Measurements from ENCODE around the gene PGPEP1.
"Not testable (repeated sequence)": the region's sequence is repeated elsewhere in the genome, so short reads cannot be mapped to it uniquely, and the experiment has no call there.

The PGPEP1 gene

DNA sequence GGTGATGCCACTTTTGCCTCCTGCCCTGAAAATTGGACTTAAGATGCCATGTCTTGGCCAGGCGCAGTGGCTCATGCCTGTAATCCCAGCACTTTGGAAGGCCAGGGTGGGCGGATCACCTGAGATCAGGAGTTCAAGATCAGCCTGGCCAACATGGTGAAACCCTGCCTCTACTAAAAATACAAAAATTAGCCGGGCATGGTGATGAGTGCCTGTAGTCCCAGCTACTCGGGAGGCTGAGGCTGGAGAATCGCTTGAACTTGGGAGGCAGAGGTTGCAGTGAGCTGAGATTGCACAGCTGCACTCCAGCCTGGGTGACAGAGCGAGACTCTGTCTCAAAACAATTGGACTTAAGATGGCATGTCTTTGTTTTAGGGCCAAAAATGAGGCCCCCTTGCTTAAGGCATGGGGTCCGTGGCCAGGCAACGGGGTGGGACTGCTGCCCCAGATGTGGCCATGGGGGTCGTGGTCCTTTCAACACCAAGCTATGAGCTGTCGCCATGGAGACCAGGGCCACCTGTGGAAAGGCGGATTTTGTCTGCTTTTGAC, 24.0 kb downstream of the PGPEP1 start:
- not testable (repeated sequence) for DNase-seq (ENCODE audit: low read depth in 2 of 2)

- no peak for DNase-seq (ENCODE audit: low read depth in 2 of 2)
Measured at GRCh38 chr19:18364826-18365528, 24.6 kb downstream of the PGPEP1 start.

DNA sequence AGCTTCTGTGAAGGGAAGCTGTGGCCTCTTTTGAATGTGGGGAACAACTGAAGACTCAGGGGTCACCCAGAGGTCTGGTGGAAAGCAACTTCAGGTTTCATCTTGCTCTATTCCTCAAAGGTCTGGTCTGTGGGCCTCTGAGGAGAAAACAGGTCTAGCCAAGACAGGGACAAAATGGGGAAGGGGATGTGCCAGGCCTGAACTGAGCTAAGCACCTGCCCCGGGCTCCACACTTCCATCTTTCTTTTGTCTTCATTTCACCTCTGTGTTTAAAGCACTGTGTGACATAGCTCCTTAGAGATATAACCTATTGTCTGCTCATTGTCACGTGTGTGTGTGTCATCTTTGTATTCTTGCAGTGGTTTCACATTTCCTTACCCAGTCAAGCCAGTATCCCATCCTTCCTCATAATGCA, 25.6 kb downstream of the PGPEP1 start:
- no peak for DNase-seq (ENCODE audit: low read depth in 2 of 2)

- DNase-seq (ENCODE audit: low read depth in 2 of 2): no peak
Measured at GRCh38 chr19:18368504-18369222, 28.3 kb downstream of the PGPEP1 start.

- no peak for DNase-seq (ENCODE audit: low read depth in 2 of 2)
Measured at GRCh38 chr19:18373407-18373891, 33.1 kb downstream of the PGPEP1 start.

- DNase-seq (ENCODE audit: low read depth in 2 of 2): peak; percentile 46 to 70
Measured at GRCh38 chr19:18373892-18374629, 33.7 kb downstream of the PGPEP1 start.

DNA sequence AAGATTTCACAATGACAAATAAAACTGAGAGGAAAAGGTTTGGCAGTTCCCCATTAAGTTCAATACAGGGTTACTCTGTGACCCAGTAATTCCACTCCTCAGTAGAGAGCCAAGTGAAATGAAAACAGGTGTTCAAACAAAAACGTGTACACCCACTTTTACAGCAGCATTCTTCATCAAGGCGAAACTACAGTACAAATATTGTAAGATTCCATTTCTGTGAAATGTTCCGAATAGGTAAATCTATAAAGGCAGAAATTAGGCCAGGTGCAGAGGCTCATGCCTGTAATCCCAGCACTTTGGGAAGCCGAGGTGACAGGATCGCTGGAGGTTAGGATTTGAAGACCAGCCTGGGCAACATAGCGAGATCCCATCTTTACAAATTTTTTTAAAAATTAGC, 36.6 kb downstream of the PGPEP1 start:
- no peak for DNase-seq (ENCODE audit: low read depth in 2 of 2)

- DNase-seq (ENCODE audit: low read depth in 2 of 2): no peak
Measured at GRCh38 chr19:18379803-18380747, 39.7 kb downstream of the PGPEP1 start.

DNA sequence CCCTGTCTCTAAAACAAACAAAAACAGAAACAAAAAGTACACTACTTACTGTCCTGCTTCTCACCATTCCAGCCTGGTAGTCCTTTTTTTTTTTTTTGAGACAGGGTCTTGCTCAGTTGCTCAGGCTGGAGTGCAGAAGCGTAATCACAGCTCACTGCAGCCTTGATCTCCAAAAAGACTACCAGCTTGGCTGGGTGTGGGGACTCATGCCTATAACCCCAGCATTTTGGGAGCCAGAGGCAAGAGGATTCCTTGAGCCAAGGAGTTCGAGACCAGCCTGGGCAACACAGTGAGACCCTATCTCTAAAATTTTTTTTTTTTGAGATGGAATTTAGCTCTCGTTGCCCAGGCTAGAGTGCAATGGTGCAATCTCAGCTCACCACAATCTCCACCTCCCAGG, 40.4 kb downstream of the PGPEP1 start:
- no peak for DNase-seq (ENCODE audit: low read depth in 2 of 2)

GRCh38 chr19:18383622-18384021, 43.2 kb downstream of the PGPEP1 start:
- not testable (repeated sequence) for DNase-seq (ENCODE audit: low read depth in 2 of 2)

DNA sequence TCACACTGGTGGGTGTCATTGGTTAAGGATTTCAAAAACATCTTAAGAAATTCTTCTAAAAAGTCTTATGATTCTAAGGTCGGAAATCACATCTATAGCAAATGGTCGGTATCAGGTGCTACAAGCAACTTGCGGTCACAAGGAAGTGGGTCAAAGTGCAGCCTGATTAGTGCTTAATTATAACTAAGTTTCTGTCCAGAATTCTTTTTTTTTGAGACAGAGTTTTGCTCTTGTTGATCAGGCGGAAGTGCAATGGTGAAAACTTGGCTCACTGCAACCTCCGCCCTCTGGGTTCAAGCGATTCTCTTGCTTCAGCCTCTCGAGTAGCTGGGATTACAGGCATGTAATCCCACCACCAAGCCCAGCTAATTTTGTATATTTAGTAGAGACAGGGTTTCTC, 44.4 kb downstream of the PGPEP1 start:
- no peak for DNase-seq (ENCODE audit: low read depth in 2 of 2)

GRCh38 chr19:18385359-18385674, 44.9 kb downstream of the PGPEP1 start:
- DNase-seq (ENCODE audit: low read depth in 2 of 2): no peak

DNA sequence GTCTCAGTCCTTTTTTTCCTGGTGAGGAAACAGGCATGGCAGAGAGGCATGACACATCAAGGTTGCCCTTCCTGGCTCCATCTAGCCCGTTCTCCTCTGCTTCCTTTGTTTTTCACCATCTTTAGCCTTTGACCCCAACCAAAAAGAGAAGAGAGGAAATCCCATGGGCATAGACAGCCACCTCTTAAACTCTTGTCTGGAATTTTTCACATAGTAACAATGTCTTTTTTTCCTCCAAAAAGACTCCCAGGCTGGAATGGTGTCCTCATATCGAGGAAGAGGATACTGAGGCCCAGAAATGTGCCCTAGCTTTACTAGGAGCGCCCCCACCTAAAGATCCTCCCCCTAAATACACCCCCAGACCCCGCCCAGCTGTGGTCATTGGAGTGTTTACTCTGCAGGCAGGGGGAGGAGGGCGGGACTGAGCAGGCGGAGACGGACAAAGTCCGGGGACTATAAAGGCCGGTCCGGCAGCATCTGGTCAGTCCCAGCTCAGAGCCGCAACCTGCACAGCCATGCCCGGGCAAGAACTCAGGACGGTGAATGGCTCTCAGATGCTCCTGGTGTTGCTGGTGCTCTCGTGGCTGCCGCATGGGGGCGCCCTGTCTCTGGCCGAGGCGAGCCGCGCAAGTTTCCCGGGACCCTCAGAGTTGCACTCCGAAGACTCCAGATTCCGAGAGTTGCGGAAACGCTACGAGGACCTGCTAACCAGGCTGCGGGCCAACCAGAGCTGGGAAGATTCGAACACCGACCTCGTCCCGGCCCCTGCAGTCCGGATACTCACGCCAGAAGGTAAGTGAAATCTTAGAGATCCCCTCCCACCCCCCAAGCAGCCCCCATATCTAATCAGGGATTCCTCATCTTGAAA, 45.5 kb downstream of the PGPEP1 start, which contains the start of gene GDF15:
Gene GDF15, plus strand, starts transcription at position 484 of the 868 bp plus-strand sequence. Its CDS starts 32 bp downstream, at position 516.
- no peak for DNase-seq (ENCODE audit: low read depth in 2 of 2)

GRCh38 chr19:18386543-18387271, 46.3 kb downstream of the PGPEP1 start:
- no peak for DNase-seq (ENCODE audit: low read depth in 2 of 2)

DNA sequence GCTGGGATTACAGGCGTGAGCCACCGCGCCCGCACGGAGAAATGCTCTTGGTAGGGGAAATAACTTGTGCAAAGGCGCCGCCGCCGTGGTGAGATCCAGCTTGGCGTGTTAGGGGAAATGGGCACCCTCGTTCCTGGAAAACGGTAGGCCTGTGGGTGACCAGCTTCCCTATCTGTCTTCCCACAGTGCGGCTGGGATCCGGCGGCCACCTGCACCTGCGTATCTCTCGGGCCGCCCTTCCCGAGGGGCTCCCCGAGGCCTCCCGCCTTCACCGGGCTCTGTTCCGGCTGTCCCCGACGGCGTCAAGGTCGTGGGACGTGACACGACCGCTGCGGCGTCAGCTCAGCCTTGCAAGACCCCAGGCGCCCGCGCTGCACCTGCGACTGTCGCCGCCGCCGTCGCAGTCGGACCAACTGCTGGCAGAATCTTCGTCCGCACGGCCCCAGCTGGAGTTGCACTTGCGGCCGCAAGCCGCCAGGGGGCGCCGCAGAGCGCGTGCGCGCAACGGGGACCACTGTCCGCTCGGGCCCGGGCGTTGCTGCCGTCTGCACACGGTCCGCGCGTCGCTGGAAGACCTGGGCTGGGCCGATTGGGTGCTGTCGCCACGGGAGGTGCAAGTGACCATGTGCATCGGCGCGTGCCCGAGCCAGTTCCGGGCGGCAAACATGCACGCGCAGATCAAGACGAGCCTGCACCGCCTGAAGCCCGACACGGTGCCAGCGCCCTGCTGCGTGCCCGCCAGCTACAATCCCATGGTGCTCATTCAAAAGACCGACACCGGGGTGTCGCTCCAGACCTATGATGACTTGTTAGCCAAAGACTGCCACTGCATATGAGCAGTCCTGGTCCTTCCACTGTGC, 47.9 kb downstream of the PGPEP1 start:
- DNase-seq (ENCODE audit: low read depth in 2 of 2): peak; percentile 34 to 67

DNA sequence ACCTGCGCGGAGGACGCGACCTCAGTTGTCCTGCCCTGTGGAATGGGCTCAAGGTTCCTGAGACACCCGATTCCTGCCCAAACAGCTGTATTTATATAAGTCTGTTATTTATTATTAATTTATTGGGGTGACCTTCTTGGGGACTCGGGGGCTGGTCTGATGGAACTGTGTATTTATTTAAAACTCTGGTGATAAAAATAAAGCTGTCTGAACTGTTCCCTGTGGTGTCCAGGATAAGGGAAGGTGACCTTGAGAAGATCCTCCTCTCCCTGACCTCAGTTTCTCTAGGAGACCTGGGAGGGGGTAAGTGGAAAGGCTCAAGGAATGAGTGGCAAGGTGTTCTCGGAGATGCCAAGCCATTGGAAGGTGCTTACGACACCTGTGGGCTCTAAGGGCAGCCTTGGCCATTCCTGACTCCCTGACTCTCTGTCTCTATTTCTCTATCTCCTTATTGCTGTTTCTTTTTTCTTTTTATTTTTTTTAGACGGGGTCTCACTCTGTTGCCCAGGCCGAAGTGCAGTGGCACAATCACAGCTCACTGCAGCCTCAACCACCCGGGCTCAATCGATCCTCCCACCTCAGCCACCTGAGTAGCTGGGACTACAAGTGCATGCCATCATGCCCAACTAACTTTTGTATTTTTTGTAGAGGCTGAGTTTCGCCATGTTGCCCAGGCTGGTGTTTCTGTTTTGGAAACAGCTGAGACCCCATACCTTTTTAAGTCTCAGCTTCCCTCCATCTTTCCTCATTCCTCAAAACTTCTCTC, 48.7 kb downstream of the PGPEP1 start:
- no peak for DNase-seq (ENCODE audit: low read depth in 2 of 2)

- DNase-seq (ENCODE audit: low read depth in 2 of 2): no peak
Measured at GRCh38 chr19:18389726-18390064, 49.3 kb downstream of the PGPEP1 start.

Measured in stimulated activated CD8-positive, alpha-beta memory T cell treated with anti-CD3 and anti-CD28 coated beads, Interleukin-7, amount 100 ng/mL, for 4 hours (primary cell).